Measurements from ENCODE around the gene PCDHA12.
"Not testable (repeated sequence)": the region's sequence is repeated elsewhere in the genome, so short reads cannot be mapped to it uniquely, and the experiment has no call there.

The PCDHA12 gene

DNA sequence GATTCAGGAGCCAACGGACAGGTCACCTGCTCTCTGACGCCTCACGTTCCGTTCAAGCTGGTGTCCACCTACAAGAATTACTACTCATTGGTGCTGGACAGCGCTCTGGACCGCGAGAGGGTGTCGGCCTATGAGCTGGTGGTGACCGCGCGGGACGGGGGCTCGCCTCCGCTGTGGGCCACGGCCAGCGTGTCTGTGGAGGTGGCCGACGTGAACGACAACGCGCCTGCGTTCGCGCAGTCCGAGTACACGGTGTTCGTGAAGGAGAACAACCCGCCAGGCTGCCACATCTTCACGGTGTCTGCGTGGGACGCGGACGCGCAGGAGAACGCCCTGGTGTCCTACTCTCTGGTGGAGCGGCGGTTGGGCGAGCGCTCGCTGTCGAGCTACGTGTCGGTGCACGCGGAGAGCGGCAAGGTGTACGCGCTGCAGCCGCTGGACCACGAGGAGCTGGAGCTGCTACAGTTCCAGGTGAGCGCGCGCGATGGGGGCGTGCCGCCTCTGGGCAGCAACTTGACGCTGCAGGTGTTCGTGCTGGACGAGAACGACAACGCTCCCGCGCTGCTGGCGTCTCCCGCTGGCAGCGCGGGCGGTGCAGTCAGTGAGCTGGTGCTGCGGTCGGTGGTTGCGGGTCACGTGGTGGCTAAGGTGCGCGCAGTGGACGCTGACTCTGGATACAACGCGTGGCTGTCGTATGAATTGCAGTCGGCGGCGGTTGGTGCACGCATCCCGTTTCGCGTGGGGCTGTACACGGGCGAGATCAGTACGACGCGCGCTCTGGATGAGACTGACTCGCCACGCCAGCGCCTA, 17.7 kb upstream of the PCDHA12 start:
- DNase-seq, result no peak

DNA sequence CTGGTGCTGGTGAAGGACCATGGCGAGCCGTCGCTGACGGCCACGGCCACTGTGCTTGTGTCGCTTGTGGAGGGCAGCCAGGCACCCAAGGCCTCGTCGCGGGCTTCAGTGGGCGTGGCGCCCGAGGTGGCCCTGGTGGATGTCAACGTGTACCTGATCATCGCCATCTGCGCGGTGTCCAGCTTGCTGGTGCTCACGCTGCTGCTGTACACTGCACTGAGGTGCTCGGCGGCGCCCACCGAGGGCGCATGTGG, 17.2 kb upstream of the PCDHA12 start:
- no peak for DNase-seq

DNA sequence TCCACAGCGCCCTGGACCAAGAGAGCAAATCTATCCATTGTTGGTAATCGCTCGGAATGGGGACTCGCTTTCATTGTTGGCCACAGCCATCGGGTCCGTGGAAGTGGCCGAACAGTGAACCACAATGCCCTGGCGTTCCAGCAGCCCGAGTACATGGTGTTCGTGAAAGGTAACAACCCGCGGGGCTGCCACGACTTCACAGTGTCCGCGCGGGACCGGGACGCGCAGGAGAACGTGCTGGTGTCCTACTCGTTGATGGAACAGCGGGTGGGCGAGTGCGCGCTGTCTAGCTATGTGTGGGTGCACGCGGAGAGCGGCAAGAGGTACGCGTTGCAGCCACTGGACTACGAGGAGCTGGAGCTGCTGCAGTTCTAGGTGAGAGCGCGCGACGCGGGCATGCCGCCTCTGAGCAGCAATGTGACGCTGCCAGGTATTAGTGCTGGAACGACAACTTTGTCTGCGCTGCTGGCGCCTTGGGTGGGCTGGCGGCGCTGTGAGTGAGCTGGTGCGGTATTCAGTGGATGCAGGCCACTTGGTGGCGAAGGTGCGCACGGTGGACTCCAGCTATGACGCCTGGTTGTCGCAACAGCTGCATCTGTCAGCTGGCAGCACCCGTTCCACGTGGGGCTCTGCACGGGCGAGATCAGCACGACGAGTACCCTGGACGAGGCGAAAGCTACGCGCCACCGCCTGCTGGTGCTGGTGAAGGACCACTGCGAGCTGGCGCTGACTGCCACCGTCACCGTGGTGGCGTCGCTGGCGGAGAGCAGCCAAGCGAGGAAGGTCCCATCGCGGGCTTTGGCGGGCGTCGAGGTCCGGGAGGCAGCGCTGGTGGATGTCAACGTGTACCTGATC, 12.4 kb upstream of the PCDHA12 start:
- no peak for DNase-seq

DNA sequence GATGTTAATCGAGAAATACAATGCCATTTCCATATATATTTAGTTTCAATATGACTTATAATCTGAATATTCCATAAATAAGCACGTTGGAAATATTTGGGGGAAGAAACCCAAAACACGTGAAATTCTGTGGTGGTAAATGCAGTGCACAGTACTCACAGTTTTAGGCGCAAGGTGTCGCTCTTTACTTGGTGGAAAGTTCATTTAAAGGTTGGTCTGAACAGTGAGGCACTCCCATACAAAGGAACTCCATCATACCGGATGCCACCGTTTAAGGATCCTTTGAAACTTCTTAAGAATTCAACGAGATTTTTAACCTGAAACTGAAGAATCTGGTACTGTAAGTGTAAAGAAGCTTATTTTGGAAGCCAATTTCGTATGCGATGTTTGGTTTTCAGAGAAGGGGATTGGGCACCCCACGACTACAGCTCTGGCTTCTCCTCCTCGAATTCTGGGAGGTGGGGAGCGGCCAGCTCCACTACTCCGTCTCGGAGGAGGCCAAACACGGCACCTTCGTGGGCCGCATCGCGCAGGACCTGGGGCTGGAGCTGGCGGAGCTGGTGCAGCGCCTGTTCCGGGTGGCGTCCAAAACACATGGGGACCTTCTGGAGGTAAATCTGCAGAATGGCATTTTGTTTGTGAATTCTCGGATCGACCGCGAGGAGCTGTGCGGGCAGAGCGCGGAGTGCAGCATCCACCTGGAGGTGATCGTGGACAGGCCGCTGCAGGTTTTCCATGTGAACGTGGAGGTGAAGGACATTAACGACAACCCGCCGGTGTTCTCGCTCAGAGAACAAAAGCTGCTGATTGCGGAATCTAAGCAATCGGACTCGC, 6.2 kb upstream of the PCDHA12 start, which contains the start of gene PCDHA11:
Gene PCDHA11, plus strand, starts transcription at position 237 of the 834 bp plus-strand sequence. Its CDS starts 147 bp downstream, at position 384.
- DNase-seq, result no peak

DNA sequence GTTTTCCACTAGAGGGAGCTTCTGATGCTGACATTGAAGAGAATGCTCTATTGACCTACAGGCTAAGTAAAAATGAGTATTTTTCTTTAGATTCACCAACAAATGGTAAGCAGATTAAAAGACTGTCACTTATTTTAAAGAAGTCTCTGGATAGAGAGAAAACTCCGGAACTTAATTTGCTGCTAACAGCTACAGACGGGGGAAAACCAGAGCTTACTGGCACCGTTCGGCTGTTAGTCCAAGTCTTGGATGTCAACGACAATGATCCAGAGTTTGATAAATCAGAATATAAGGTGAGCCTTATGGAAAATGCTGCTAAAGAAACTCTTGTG, 5.6 kb upstream of the PCDHA12 start:
- DNase-seq, result no peak

DNA sequence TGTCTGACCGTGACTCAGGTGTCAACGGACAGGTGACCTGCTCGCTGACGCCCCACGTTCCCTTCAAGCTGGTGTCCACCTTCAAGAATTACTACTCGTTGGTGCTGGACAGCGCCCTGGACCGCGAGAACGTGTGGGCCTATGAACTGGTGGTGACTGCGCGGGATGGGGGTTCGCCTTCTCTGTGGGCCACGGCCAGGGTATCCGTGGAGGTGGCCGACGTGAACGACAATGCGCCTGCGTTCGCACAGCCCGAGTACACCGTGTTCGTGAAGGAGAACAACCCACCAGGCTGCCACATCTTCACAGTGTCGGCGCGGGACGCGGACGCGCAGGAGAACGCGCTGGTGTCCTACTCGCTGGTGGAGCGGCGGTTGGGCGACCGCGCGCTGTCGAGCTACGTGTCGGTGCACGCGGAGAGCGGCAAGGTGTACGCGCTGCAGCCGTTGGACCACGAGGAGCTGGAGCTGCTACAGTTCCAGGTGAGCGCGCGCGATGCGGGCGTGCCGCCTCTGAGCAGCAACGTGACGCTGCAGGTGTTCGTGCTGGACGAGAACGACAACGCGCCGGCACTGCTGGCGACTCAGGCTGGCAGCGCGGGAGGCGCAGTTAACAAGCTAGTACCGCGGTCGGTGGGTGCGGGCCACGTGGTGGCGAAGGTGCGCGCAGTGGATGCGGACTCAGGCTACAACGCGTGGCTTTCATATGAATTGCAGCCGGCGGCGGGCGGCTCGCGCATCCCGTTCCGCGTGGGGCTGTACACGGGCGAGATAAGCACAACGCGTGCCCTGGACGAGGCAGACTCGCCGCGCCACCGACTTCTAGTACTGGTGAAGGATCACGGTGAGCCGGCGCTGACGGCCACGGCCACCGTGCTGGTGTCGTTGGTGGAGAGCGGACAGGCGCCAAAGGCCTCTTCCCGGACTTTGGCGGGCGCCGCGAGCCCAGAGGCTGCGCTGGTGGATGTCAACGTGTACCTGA, 4.6 kb upstream of the PCDHA12 start:
- DNase-seq, result no peak

DNA sequence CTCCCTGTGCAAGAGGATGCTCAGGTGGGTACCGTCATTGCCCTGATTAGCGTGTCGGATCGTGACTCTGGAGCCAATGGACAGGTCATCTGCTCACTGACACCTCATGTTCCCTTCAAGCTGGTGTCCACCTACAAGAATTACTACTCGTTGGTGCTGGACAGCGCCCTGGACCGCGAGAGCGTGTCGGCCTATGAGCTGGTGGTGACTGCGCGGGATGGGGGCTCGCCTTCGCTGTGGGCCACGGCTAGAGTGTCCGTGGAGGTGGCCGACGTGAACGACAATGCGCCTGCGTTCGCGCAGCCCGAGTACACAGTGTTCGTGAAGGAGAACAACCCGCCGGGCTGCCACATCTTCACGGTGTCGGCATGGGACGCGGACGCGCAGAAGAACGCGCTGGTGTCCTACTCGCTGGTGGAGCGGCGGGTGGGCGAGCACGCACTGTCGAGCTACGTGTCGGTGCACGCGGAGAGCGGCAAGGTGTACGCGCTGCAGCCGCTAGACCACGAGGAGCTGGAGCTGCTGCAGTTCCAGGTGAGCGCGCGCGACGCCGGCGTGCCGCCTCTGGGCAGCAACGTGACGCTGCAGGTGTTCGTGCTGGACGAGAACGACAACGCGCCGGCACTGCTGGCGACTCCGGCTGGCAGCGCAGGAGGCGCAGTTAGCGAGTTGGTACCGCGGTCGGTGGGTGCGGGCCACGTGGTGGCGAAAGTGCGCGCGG, 1.6 kb downstream of the PCDHA12 start:
- not testable (repeated sequence) for DNase-seq

DNA sequence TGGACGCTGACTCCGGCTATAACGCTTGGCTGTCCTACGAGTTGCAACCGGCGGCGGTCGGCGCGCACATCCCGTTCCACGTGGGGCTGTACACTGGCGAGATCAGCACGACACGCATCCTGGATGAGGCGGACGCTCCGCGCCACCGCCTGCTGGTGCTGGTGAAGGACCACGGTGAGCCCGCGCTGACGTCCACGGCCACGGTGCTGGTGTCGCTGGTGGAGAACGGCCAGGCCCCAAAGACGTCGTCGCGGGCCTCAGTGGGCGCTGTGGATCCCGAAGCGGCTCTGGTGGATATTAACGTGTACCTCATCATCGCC, 2.1 kb downstream of the PCDHA12 start:
- no peak for DNase-seq

DNA sequence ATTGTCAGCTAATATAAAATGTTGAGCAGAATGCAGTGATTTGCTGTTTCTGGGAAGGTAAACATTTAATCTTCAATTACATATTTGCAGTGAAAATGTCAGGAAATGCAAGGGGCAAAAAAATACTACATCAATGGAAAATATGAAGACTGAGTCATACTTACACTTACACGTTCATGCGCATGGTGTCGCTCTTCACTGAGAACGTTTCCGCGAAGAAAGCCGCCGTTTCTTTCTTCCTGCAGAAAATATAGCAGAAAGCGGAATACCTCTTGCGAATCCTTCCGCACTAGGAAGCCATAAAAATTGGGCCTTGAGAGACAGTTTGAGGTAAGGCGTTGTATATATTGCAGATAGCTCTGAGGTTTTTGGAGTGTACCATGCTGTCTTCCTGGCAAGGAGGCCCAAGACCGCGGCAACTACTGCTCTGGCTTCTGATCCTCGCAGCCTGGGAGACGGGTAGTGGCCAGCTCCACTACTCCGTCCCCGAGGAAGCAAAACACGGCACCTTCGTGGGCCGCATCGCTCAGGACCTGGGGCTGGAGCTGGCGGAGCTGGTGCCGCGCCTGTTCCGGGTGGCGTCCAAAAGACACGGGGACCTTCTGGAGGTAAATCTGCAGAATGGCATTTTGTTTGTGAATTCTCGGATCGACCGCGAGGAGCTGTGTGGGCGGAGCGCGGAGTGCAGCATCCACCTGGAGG, 6.9 kb downstream of the PCDHA12 start, which contains the start of gene PCDHA13:
Gene PCDHA13, plus strand, starts transcription at position 236 of the 702 bp plus-strand sequence. Its CDS starts 145 bp downstream, at position 381.
- no peak for DNase-seq

DNA sequence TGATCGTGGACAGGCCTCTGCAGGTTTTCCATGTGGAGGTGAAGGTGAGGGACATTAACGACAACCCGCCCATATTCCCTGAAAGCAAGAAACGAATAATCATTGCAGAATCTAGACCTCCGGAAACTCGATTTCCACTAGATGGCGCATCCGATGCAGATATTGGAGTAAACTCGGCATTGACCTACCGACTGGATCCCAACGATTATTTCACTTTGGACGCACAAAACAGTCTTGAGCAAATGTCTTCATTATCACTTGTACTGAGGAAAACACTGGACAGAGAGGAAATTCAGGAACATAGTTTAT, 7.4 kb downstream of the PCDHA12 start:
- no peak for DNase-seq

DNA sequence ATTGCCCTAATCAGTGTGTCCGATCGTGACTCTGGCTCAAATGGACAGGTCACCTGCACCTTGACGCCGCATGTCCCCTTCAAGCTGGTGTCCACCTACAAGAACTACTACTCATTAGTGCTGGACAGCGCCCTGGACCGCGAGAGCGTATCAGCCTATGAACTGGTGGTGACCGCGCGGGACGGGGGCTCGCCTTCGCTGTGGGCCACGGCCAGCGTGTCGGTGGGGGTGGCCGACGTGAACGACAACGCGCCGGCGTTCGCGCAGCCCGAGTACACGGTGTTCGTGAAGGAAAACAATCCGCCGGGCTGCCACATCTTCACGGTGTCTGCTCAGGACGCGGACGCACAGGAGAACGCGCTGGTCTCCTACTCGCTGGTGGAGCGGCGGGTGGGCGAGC, 8.3 kb downstream of the PCDHA12 start:
- DNase-seq, result no peak

DNA sequence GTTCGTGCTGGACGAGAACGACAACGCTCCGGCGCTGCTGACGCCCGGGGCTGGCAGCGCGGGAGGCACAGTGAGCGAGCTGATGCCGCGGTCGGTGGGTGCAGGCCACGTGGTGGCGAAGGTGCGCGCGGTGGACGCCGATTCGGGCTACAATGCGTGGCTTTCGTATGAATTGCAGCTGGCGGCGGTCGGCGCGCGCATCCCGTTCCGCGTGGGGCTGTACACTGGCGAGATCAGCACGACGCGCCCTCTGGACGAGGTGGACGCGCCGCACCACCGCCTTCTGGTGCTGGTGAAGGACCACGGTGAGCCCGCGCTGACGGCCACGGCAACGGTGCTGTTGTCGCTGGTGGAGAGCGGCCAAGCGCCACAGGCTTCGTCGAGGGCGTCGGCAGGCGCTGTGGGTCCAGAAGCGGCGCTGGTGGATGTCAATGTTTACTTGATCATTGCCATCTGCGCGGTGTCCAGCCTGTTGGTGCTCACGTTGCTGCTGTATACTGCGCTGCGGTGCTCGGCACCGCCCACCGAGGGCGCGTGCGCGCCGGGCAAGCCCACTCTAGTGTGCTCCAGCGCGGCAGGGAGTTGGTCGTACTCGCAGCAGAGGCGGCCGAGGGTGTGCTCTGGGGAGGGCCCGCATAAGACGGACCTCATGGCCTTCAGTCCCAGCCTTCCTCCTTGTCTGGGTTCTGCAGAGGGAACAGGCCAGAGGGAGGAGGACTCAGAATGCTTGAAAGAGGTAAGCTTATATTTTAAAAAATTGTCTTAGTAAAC, 9.0 kb downstream of the PCDHA12 start:
- DNase-seq, result no peak

DNA sequence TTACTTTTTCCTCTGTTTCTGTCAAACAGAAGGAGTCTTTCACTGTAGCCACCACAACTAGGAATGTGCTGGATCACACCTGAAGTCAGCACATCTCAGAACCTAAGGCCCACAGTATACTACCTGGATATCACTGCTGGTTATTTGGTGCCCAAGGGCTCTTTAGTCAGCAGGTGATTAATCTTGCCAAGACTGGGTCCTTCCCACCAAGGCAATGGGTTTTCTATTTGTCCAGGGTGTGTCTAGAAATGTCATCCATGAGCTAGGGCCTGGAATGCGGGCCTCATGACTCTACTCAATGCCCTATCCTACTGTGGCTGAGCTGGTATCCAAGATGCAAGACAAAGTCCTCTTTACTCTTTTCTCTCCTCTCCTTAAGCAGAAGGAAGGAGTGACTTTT, 41.2 kb downstream of the PCDHA12 start:
- DNase-seq, result no peak

DNA sequence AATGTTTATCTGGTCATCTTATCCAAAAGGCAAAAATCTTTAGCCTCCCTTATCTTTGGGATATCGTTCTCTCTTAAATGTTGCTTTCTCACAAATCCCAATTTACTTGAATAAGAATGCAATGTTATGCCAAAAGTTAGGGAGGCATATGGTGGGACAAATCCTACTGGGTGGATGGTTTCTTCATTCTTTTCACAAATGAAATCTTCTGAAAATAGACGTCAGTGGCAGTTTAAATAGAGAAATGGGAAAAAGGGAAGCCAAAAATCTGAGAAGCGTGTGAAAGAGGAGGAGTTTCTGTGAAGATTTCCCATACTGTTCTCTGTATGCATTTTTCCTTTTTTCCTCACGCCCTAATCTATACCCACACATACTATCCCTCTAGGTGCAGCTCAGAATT, 48.5 kb downstream of the PCDHA12 start:
- DNase-seq, result no peak

DNA sequence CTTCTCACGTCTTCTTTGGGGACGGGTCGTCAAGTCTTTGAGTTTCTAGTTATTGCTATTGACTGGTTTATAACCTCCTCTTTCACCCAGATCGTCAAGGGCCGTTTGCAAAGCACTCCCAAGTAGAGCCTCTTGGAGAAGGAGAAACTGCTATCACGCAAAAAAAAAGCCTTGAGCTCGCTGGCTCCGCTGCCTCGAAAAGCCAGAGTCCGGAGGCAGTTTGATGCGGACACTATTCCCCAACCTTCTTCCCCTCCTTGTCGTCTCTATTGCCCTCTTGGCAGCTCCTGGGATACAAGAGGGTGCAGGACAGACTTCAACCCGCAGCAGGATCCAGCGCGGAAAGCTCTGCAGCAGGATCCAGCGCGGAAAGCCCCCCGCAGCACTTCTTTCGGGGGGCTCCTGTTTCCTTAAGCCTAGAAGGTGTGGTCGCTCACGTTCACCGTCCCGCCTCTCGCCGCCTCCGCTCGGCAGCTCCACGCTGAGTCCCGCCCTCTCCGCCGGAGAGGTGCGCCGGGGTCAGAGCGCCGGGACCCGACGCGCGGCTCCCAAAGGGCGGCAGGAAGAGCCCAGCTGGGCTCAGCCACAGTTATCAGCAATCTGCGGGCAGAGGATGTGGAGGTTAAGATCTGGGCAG, 50.8 kb downstream of the PCDHA12 start, which contains the start of gene PCDHAC1:
Gene PCDHAC1, plus strand, starts transcription at position 494 of the 637 bp plus-strand sequence. CDS start 594 bp downstream, outside the sequence.
- no peak for DNase-seq

DNA sequence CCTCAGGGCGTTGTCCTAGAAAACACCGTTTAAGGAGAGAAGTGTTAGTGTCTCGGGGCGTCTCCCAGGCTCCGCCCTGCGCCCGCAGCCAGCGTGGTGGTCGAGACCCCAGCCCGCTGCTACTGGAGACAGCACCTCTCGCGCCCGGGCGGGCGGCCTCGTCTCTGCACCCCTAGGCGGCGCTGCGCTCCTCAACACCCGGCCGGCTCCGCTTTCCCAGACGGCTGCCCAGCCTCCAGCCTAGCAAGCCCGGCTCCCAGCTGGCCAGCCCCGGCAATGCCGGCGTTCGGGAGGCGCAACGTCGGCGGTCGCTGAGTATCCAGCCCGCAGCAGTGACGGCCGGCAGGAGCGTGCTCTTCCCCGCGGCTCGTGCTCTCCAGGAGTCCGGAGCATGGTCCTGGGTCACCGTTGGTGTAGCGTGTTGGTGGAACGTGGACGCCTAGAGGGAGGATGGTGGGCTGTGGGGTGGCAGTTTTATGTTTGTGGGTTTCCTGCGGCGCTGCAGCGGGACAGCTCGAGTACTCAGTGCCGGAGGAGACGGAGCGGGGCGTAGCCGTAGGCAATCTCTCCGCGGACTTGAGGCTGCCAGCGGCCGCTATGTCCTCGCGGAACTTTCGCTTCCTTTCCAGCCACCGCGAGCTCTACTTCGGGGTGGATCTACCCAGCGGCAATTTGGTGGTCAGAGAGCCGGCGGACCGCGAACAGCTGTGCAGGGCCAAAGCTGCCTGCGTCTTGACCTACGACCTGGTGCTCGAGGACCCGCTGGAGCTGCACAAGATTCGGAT, 51.5 kb downstream of the PCDHA12 start:
- DNase-seq, result peak; percentile 32

DNA sequence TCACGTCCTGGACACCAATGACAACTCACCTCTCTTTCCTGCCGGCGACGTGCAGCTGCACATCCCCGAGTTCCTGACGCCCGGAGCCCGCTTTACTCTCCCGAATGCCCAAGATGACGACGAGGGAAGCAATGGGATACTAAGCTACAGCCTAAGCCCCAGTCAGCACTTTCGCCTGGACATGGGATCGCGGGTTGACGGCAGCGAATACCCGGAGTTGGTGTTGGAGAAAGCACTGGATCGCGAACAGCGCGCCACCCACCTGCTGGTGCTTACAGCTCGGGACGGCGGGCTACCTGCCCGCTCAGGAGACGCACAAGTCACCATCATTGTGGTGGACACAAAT, 52.1 kb downstream of the PCDHA12 start:
- no peak for DNase-seq
